ENCODE data around the gene RANBP9.

The RANBP9 gene

DNA sequence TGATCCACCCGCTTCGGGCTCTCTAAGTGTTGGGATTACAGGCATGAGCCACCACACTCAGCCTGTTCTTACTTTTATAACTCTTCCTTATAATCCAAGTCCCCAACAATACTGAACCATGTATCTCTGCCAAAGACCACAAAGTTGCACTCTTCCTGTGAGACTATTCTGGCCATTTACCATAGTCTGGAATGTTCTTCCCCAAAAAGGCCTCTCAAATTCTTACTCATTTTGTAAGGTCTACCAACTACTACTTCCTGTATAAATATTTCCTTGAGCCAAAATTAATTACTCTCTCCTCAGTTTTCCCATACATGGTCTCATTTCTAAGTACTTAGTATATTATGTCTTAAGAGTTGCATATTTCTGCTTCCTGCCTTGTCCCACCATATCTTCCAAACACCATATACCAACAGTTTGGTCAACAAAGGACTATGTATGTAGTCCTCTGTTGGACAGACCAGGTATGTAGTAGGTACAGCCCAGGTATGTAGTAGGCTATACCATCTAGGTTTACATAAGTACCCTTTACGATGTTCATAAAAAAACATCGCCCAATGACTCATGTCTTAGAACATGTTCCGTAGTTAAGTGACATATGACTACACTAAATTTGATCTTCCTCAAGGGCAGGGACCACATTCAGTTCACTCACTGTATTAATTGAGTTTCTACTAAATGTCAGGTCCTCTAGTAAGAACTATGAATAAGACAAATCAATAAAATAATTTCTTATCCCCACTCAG lies 22.0 kb downstream of the RANBP9 start:
- TF ChIP-seq, protein P1, sequence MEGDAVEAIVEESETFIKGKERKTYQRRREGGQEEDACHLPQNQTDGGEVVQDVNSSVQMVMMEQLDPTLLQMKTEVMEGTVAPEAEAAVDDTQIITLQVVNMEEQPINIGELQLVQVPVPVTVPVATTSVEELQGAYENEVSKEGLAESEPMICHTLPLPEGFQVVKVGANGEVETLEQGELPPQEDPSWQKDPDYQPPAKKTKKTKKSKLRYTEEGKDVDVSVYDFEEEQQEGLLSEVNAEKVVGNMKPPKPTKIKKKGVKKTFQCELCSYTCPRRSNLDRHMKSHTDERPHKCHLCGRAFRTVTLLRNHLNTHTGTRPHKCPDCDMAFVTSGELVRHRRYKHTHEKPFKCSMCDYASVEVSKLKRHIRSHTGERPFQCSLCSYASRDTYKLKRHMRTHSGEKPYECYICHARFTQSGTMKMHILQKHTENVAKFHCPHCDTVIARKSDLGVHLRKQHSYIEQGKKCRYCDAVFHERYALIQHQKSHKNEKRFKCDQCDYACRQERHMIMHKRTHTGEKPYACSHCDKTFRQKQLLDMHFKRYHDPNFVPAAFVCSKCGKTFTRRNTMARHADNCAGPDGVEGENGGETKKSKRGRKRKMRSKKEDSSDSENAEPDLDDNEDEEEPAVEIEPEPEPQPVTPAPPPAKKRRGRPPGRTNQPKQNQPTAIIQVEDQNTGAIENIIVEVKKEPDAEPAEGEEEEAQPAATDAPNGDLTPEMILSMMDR (IDR thresholded peaks at IDR 0.05; ENCODE audit: control insufficient read depth, insufficient read depth, low read depth, low read length, missing control alignments) = no peak
- no peak for DNase-seq (ENCODE audit: low read depth)
- no peak overlapping the region for H3K4me3 ChIP-seq (ENCODE audit: control insufficient read depth, low read depth, low read length)

DNA sequence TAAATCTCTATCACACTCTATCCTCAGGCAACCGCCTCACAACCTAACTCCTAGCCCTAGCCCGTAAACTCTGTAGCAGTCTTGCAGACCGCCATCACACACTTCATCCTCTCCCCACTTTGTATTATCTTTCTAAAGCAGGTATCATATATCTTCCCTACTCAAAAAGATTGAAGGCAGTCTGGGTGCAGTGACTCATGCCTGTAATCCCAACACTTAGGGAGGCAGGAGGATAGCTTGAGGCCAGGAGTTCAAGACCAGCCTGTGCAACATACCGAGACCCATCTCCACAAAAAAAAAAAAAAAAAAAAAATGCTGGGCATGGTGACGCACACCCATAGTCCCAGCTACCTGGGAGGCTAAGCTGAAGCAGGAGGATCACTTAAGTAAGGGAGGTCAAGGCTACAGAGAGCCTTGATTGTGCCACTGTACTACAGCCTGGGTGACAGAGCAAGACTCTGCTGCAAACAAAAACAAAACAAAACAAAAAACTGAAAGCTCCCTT lies 22.9 kb downstream of the RANBP9 start:
- TF ChIP-seq, protein P1 (IDR thresholded peaks at IDR 0.05; ENCODE audit: control insufficient read depth, insufficient read depth, low read depth, low read length, missing control alignments) = no peak
- no peak for DNase-seq (ENCODE audit: low read depth)
- H3K4me3 ChIP-seq (ENCODE audit: control insufficient read depth, low read depth, low read length) = no peak overlapping the region

DNA sequence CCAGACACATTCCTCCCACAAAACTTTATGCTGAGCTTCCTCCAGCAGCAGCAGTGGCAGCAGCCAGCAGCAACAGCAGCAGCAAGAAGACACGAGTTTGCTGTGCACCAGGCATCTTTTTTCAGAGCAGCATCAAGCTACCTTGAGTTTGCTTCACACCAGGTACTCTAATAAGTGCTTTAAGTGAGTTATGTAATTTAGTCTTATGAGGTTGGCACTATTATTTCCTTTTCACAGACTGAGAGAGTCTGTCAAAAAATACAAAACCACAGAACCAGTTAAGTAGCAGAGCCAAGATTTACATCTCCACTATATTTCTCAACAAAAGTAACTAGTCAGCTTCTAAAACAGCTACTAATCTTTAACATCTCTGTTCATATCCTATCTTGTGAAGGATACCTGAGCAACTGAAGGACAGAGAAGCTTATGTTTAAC lies 23.7 kb downstream of the RANBP9 start:
- TF ChIP-seq, protein P1 (IDR thresholded peaks at IDR 0.05; ENCODE audit: control insufficient read depth, insufficient read depth, low read depth, low read length, missing control alignments) = no peak
- no peak overlapping the region for H3K4me3 ChIP-seq (ENCODE audit: control insufficient read depth, low read depth, low read length)
- DNase-seq (ENCODE audit: low read depth) = no peak

DNA sequence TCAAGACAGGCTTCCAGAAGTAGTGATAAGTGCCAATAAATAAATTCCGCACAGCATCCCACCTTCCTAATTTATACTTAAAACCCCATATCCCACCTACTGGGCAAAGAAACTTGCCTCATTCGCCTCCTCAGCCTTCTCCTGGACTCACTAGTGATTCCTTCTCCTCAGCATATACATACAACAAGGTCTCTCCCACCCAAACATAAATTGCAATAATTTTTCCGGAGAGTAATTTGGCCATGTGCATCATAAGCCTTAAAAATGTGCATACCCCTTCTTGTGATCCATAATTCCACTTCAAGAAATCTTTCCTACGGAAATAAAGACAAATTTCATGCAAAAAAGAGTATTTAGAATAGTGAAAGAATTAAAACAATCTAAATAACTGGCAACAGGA lies 26.8 kb downstream of the RANBP9 start:
- H3K4me3 ChIP-seq (ENCODE audit: control insufficient read depth, low read depth, low read length) = no peak overlapping the region
- no peak for DNase-seq (ENCODE audit: low read depth)
- TF ChIP-seq, protein P1 (IDR thresholded peaks at IDR 0.05; ENCODE audit: control insufficient read depth, insufficient read depth, low read depth, low read length, missing control alignments) = no peak

DNA sequence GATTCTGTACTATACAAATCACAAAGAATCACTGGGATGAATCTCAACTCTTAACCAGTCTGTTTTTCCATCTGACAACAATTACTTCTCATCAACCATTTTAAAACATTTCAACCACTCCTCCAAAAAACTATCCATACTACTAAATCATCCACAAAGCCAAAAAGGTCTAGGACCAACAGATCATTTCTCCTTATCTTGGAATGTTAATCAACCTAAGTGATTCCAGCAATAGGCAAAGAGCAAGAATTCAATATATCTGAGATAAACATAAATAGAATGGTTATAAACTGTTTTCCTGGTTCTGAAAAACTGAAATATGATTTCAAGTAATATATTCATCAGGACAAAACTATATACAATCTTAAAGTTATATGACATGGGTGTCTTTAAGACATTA lies 28.6 kb downstream of the RANBP9 start:
- TF ChIP-seq, protein P1 (IDR thresholded peaks at IDR 0.05; ENCODE audit: control insufficient read depth, insufficient read depth, low read depth, low read length, missing control alignments) = no peak
- H3K4me3 ChIP-seq (ENCODE audit: control insufficient read depth, low read depth, low read length) = no peak overlapping the region
- no peak for DNase-seq (ENCODE audit: low read depth)

DNA sequence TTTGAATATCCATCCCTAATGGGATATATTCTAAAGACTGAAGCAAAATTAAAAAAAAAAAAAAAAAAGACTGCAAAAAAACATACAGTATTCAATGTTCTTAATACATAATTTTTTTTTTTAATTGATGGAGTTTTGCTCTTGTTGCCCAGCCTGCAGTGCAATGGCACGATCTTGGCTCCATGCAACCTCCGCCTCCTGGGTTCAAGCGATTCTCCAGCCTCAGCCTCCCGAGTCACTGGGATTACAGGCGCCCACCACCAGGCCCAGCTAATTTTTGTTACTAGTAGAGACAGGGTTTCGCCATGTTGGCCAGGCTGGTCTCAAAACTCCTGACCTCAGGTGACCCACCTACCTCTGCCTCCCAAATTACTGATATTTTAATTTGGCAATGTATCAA lies 29.3 kb downstream of the RANBP9 start:
- TF ChIP-seq, protein P1 (IDR thresholded peaks at IDR 0.05; ENCODE audit: control insufficient read depth, insufficient read depth, low read depth, low read length, missing control alignments) = no peak
- no peak overlapping the region for H3K4me3 ChIP-seq (ENCODE audit: control insufficient read depth, low read depth, low read length)
- DNase-seq (ENCODE audit: low read depth) = no peak
